NCI-H2171 treated with DMSO at 0.1 percent for 48 hours (cell line): ENCODE data around the gene KCND3.

Source experiments
- DNase-seq: peaks from one replicate; lab custom pipeline; 2025; lab: John Stamatoyannopoulos, UW

Gene KCND3

GRCh38 chr1:111911776-111912515 is 77.5 kb downstream of the KCND3 start:
- no peak for DNase-seq

- DNase-seq = no peak
These were observed 78.4 kb downstream of the KCND3 start for GRCh38 chr1:111911061-111911460.

- peak; percentile 12 for DNase-seq
These were observed 80.4 kb downstream of the KCND3 start for GRCh38 chr1:111909030-111909429.

GRCh38 chr1:111908011-111908621 is 81.4 kb downstream of the KCND3 start:
- no peak for DNase-seq

- no peak for DNase-seq
These were observed 82.1 kb downstream of the KCND3 start for GRCh38 chr1:111907321-111907720.

GRCh38 chr1:111906816-111907215 is 82.7 kb downstream of the KCND3 start:
- peak; percentile 50 for DNase-seq

- DNase-seq = no peak
These were observed 83.4 kb downstream of the KCND3 start for GRCh38 chr1:111906111-111906510.

- peak; percentile 34 for DNase-seq
These were observed 84.8 kb downstream of the KCND3 start for GRCh38 chr1:111904478-111905218.

GRCh38 chr1:111903871-111904449 is 85.5 kb downstream of the KCND3 start:
- no peak for DNase-seq

GRCh38 chr1:111903148-111903870 is 86.2 kb downstream of the KCND3 start:
- peak; percentile 13 for DNase-seq

- DNase-seq = peak; percentile 43
These were observed 94.0 kb downstream of the KCND3 start for GRCh38 chr1:111895469-111895868.

- DNase-seq = no peak
These were observed 94.5 kb downstream of the KCND3 start for GRCh38 chr1:111895017-111895416.

- DNase-seq = no peak
These were observed 95.0 kb downstream of the KCND3 start for GRCh38 chr1:111894497-111894896.

GRCh38 chr1:111891566-111891965 is 97.9 kb downstream of the KCND3 start:
- DNase-seq = no peak

GRCh38 chr1:111888740-111889376 is 100.6 kb downstream of the KCND3 start:
- DNase-seq = no peak

GRCh38 chr1:111887875-111888274 is 101.6 kb downstream of the KCND3 start:
- DNase-seq = no peak

GRCh38 chr1:111887385-111887784 is 102.1 kb downstream of the KCND3 start:
- DNase-seq = no peak

GRCh38 chr1:111886741-111887140 is 102.7 kb downstream of the KCND3 start:
- DNase-seq = no peak

- DNase-seq = no peak
These were observed 104.6 kb downstream of the KCND3 start for GRCh38 chr1:111884772-111885443.

GRCh38 chr1:111882986-111883560 is 106.4 kb downstream of the KCND3 start:
- DNase-seq = no peak

- DNase-seq = no peak
These were observed 106.9 kb downstream of the KCND3 start for GRCh38 chr1:111882559-111882958.
